Spleen (tissue), 11 donors: Measurements from ENCODE around the gene NPNT. TPM values are rescaled to one million over a fixed set of nuclear protein-coding genes. Genes with fewer than 3 reads are reported as not detected.

Experiments used
- DNase-seq: peaks from one replicate; pipeline ENCODE4 v3.0.0-alpha.2; 2020
- H3K27ac ChIP-seq, 8 donors: fragments of 200-600 bp; sonication (generic) in 7 of 8; 1 replicate in 4 of 8; 2 replicates in 4 of 8; pipeline versions ENCODE4 v1.5.0 to v1.8.0; 2016 to 2021; ENCODE audit warnings: inconsistent platforms in 4 of 8, mild to moderate bottlenecking in 4 of 8, moderate library complexity in 1 of 8
- H3K27me3 ChIP-seq, 7 donors: fragments of 200-600 bp; sonication (generic) in 6 of 7; replicated peaks in 1 of 7; 1 replicate in 4 of 7; 2 replicates in 3 of 7; pipeline versions ENCODE4 v1.5.0 to v1.8.0; 2016 to 2021; ENCODE audit warnings: inconsistent platforms in 3 of 7, mild to moderate bottlenecking in 1 of 7
- H3K36me3 ChIP-seq, 6 donors: fragments of 200-600 bp; sonication (generic) in 5 of 6; 1 replicate in 4 of 6; 2 replicates in 2 of 6; pipeline versions ENCODE4 v1.5.0 to v1.8.0; 2016 to 2021; ENCODE audit warnings: inconsistent platforms in 2 of 6
- H3K4me1 ChIP-seq, 6 donors: fragments of 200-600 bp; sonication (generic) in 5 of 6; 1 replicate in 3 of 6; 2 replicates in 3 of 6; pipeline versions ENCODE4 v1.5.0 to v1.8.0; 2016 to 2021; ENCODE audit warnings: inconsistent platforms in 3 of 6
- H3K4me3 ChIP-seq, 8 donors: fragments of 200-600 bp; sonication (generic) in 7 of 8; 1 replicate in 4 of 8; 2 replicates in 4 of 8; pipeline versions ENCODE4 v1.5.0 to v1.8.0; 2016 to 2021; ENCODE audit warnings: inconsistent platforms in 4 of 8, mild to moderate bottlenecking in 4 of 8, moderate library complexity in 2 of 8
- H3K9me3 ChIP-seq, 8 donors: fragments of 200-600 bp; sonication (generic) in 7 of 8; 1 replicate in 4 of 8; 2 replicates in 4 of 8; pipeline versions ENCODE4 v1.5.0 to v1.8.0; 2016 to 2021; ENCODE audit warnings: inconsistent platforms in 4 of 8
- POLR2A ChIP-seq, 3 donors: fragments of 450-650 bp; IDR thresholded peaks; one replicate each; pipeline ENCODE4 v1.5.1; 2017; ENCODE audit warnings: antibody characterized with exemption in 3 of 3, mild to moderate bottlenecking in 1 of 3
- POLR2AphosphoS5 ChIP-seq, 3 donors: sonication (generic); formaldehyde crosslinking; IDR thresholded peaks; one replicate each; pipeline ENCODE4 v1.5.1; 2017; ENCODE audit warnings: antibody characterized with exemption in 3 of 3
- WGBS, 5 donors: extraction: QIAGEN DNeasy Blood & Tissue Kit in 3 of 5; methylation state at CpG; one replicate each; pipeline versions ENCODE4 v1.1.5 to v1.1.7; 2013 to 2018; 5-methylcytosine and 5-hydroxymethylcytosine counted together
- intact Hi-C: fragments of 100-400 bp; cut with DNase I; formaldehyde crosslinking; loops from one replicate; pipeline ENCODE4 v1.15.0; 2023; ENCODE audit warnings: low total_unique reads
- polyA plus RNA-seq, 3 donors: library from polyadenylated mRNA; stranded (reverse); fragments of 200-250 nt; gene quantifications; one replicate each; pipeline ENCODE4 v1.2.1, GENCODE V29; 2013
- total RNA-seq, 7 donors: library from RNA; depleted of rRNA in 3 of 7; stranded (reverse); fragments of >200 nt in 3 of 7; fragmentation: NEBNext Ultra II Directional in 4 of 7; extraction: Animal tissue kit (Norgen Biotek cat#: 25700) in 4 of 7; gene quantifications; one replicate each; pipeline versions ENCODE4 v1.1.0 to v1.2.1, GENCODE V29; 2016 to 2021
- TF ChIP-seq, protein P1 (sequence below), 11 experiments: fragments of 200-600 bp in 7 of 11; fragments of 450-650 bp in 4 of 11; sonication (generic) in 4 of 11; IDR thresholded peaks in 8 of 11; conservative IDR thresholded peaks in 3 of 11; 1 replicate in 7 of 11; 2 replicates in 4 of 11; pipeline versions ENCODE4 v1.4.0 to v1.8.0; 2016 to 2021; ENCODE audit warnings: antibody characterized with exemption in 11 of 11, inconsistent platforms in 4 of 11, mild to moderate bottlenecking in 1 of 11
- donor health status: healthy with polysubstance abuse.
- donor health status: DM: no; HTN: no; CAD: no; lungs with moderate emphysema.
- donor health status: DM: no; HTN: no; CAD: no.
- donor health status: Bipolar disorder and iron deficiency.
- donor health status: healthy.
- donor health status: DM: no; HTN: no; CAD: no.
- donor health status: DM: yes; HTN: yes; CAD: no.

The NPNT gene
- total and polyA plus RNA-seq, 10 donors: 3.6 to 40.1 (median 14.0) TPM

DNA sequence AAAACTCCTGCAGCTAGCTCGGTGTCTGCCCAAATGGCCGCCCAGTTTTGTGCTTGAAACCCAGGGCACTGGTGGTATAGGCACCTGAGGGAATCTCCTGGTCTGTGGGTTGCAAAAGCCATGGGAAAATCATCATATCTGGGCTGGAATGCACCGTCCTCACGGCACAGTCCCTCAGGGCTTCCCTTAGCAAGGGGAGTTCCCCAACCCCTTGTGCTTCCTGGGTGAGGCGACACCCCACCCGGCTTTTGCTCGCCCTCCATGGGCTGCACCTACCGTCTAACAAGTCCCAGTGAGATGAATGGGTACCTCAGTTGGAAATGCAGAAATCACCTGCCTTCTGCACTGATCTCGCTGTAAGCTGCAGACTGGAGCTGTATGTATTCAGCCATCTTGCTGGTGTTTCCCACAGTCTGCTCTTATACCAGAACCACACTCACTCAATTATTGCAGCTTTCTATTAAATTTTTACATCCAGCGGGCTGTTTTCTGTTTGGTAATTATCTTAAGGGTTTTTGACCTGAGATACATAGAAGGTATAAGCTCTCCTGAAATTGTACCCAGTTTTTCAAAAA is 36.7 kb upstream of the NPNT start:
- intact Hi-C loops: no loop called here
- H3K36me3 ChIP-seq: no peaks in the 10 kb centered on the region
- WGBS, 5 donors: 87 to 94% (median 89%) methylated on average over 4 to 10 of the region's 10 CpGs
- TF ChIP-seq POLR2A (IDR thresholded peaks at IDR 0.05) (no peak), POLR2AphosphoS5 (IDR thresholded peaks at IDR 0.05) (no peak)
- TF ChIP-seq, protein P1, sequence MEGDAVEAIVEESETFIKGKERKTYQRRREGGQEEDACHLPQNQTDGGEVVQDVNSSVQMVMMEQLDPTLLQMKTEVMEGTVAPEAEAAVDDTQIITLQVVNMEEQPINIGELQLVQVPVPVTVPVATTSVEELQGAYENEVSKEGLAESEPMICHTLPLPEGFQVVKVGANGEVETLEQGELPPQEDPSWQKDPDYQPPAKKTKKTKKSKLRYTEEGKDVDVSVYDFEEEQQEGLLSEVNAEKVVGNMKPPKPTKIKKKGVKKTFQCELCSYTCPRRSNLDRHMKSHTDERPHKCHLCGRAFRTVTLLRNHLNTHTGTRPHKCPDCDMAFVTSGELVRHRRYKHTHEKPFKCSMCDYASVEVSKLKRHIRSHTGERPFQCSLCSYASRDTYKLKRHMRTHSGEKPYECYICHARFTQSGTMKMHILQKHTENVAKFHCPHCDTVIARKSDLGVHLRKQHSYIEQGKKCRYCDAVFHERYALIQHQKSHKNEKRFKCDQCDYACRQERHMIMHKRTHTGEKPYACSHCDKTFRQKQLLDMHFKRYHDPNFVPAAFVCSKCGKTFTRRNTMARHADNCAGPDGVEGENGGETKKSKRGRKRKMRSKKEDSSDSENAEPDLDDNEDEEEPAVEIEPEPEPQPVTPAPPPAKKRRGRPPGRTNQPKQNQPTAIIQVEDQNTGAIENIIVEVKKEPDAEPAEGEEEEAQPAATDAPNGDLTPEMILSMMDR (IDR thresholded peaks at IDR 0.05 in 8 of 11, conservative IDR thresholded peaks at IDR 0.05 in 3 of 11): no peak
- H3K4me1 ChIP-seq: no peaks in the 10 kb centered on the region
- DNase-seq: no peak
- H3K27ac ChIP-seq: no peak overlapping the region
- H3K9me3 ChIP-seq: peaks cover 0 to 76% (median 40%) of the 10 kb centered on the region in 8 donors
- no peaks in the 10 kb centered on the region for H3K27me3 ChIP-seq
- H3K4me3 ChIP-seq: no peak overlapping the region

DNA sequence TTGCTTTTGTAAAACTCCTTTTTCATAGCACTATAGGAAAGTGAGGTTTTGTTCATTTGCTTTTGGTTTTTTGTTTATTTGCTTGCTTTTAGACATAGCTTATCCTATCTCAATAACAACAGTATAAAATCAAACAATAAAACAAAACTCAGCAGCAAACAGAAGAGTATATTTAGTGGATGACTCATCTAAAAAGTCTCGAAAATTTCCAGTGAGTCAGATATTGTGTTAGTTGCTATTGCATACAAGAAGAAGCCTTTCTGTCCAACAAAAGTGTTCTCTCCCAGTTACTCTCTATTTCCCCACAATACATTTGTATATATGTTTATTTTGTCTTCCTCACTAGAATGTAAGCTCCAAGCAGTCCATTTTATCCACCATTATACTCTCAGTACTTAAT is 36.0 kb upstream of the NPNT start:
- Histone ChIP-seq H3K27ac (no peak overlapping the region), H3K9me3 (peaks cover 0 to 73% (median 38%) of the 10 kb centered on the region in 8 donors), H3K27me3 (no peaks in the 10 kb centered on the region), H3K4me3 (no peak overlapping the region), H3K36me3 (no peaks in the 10 kb centered on the region), H3K4me1 (no peaks in the 10 kb centered on the region)
- intact Hi-C loops: no loop called here
- TF ChIP-seq POLR2A (IDR thresholded peaks at IDR 0.05) (no peak), POLR2AphosphoS5 (IDR thresholded peaks at IDR 0.05) (no peak)
- TF ChIP-seq, protein P1 (IDR thresholded peaks at IDR 0.05 in 8 of 11, conservative IDR thresholded peaks at IDR 0.05 in 3 of 11): no peak
- no peak for DNase-seq
- WGBS, 5 donors: 55 to 77% (median 65%) methylated on average over 1 of the region's 1 CpG

DNA sequence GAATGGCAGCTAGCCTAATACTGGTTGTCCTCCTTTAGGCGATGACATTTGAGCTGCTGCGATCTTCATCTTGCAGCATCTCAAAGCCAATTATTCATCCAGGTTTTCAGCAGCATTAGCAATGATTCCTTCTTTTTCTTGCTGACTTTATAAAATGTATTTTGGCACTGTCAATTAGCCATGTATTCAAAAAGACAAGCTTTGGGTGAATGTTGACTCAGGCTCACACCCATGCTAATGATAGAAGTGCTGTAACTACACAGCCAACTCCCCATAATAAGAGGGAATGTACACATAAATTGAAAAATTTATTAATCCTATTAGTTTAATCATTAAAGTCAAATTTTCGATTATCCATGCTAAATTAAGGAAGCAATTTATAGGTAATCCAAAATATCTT is 24.3 kb upstream of the NPNT start:
- intact Hi-C loops: no loop called here
- Histone ChIP-seq H3K36me3 (no peaks in the 10 kb centered on the region), H3K27ac (no peak overlapping the region), H3K27me3 (no peaks in the 10 kb centered on the region), H3K4me3 (no peak overlapping the region), H3K9me3 (peaks cover 0 to 2% (median 0%) of the 10 kb centered on the region in 8 donors), H3K4me1 (no peaks in the 10 kb centered on the region)
- no peak for TF ChIP-seq POLR2AphosphoS5 (IDR thresholded peaks at IDR 0.05)
- TF ChIP-seq, protein P1 (IDR thresholded peaks at IDR 0.05 in 8 of 11, conservative IDR thresholded peaks at IDR 0.05 in 3 of 11): no peak
- DNase-seq: no peak
- 80 to 90% (median 88%) methylated on average over 3 of the region's 3 CpGs for WGBS, 5 donors

DNA sequence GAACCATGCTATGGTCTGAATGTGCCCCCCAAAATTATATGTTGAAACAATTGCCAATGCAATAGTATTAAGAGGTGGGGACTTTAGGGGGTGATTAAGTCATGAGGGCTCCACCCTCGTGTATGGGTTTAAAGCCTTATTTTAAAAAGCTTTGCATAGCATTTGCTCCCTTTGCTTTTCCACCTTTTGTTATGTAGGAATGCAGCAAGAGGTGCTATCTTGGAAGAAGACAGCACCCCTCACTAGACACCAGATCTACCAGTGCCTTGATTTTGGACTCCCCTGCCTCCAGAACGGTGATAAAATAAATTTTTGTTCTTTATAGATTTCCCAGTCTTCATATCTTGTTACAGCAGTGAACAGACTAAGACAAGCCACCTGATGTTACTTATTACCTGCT is 23.3 kb upstream of the NPNT start:
- H3K9me3 ChIP-seq: no peaks in the 10 kb centered on the region
- no peaks in the 10 kb centered on the region for H3K27me3 ChIP-seq
- no peak overlapping the region for H3K4me3 ChIP-seq
- intact Hi-C loops: no loop called here
- H3K27ac ChIP-seq: no peak overlapping the region
- H3K4me1 ChIP-seq: no peaks in the 10 kb centered on the region
- no peak for TF ChIP-seq POLR2A (IDR thresholded peaks at IDR 0.05)
- DNase-seq: no peak
- H3K36me3 ChIP-seq: no peaks in the 10 kb centered on the region
- 73 to 87% (median 82%) methylated on average over 2 of the region's 2 CpGs for WGBS, 5 donors

DNA sequence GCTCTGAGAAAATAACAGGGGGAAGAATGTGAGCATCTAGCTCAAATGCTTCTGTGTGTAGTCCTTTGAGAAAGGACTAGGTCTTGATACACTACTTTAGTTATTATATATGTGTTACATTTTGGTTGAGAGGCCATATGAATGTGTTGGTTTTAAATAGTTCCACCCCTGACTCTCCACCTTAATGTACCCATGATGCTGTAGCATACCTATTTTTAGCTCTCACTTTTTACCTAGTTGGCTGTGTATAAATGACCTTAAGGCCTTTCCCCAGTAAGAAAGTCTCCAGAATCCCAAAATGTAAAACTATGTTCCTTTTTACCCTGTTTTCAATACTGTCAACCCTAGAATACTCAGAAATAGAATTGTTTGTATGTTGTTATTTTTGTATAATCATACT is 20.0 kb upstream of the NPNT start:
- Histone ChIP-seq H3K9me3 (peaks cover 0 to 6% (median 0%) of the 10 kb centered on the region in 8 donors), H3K4me1 (no peaks in the 10 kb centered on the region), H3K36me3 (no peaks in the 10 kb centered on the region), H3K27ac (no peak overlapping the region), H3K4me3 (no peak overlapping the region), H3K27me3 (peaks cover 0 to 2% (median 0%) of the 10 kb centered on the region in 7 donors)
- intact Hi-C loops: no loop called here
- TF ChIP-seq POLR2A (IDR thresholded peaks at IDR 0.05): no peak
- TF ChIP-seq, protein P1 (IDR thresholded peaks at IDR 0.05 in 8 of 11, conservative IDR thresholded peaks at IDR 0.05 in 3 of 11): no peak
- no peak for TF ChIP-seq POLR2AphosphoS5 (IDR thresholded peaks at IDR 0.05)
- DNase-seq: no peak
